HUES48 (cell line): ENCODE data around the gene ELF2.
"Not testable (repeated sequence)": the region's sequence is repeated elsewhere in the genome, so short reads cannot be mapped to it uniquely, and the experiment has no call there.

Experiments
- H3K27ac ChIP-seq: one replicate; pipeline ENCODE4 v1.7.0; 2013; ENCODE audit warnings: low read depth, low read length, inconsistent platforms
- H3K27me3 ChIP-seq: 2 replicates; pipeline ENCODE4 v1.6.1; 2013; ENCODE audit warnings: mild to moderate bottlenecking, low read length; ENCODE audit not compliant: control insufficient read depth, insufficient read depth
- H3K36me3 ChIP-seq: 2 replicates; pipeline ENCODE4 v1.6.1; 2013; ENCODE audit warnings: low read length; ENCODE audit not compliant: control insufficient read depth, insufficient read depth
- H3K4me1 ChIP-seq: 2 replicates; pipeline ENCODE4 v1.6.1; 2013; ENCODE audit warnings: mild to moderate bottlenecking, low read length; ENCODE audit not compliant: control insufficient read depth, insufficient read depth
- H3K4me3 ChIP-seq: 2 replicates; pipeline ENCODE4 v1.5.1; 2013; ENCODE audit warnings: mild to moderate bottlenecking, low read depth, low read length
- H3K9ac ChIP-seq: 2 replicates; pipeline ENCODE4 v1.6.1; 2013; ENCODE audit warnings: mild to moderate bottlenecking, low read depth, low read length, moderate library complexity
- H3K9me3 ChIP-seq: 2 replicates; pipeline ENCODE4 v1.6.1; 2013; ENCODE audit warnings: low read length; ENCODE audit not compliant: control insufficient read depth, insufficient read depth

Gene ELF2

GRCh38 chr4:139177049-139177868 lies at the start of gene ELF2:
Gene ELF2, minus strand, starts transcription at chr4:139177218. Its CDS starts 39,517 bp downstream, at chr4:139137701.
- H3K27me3 ChIP-seq: peaks cover 14% of the 10 kb centered on the region
- H3K36me3 ChIP-seq: no peaks in the 10 kb centered on the region
- no peaks in the 10 kb centered on the region for H3K9me3 ChIP-seq
- H3K27ac ChIP-seq: peak within 1 kb of the TSS; percentile 97
- peaks cover 29% of the 10 kb centered on the region for H3K4me1 ChIP-seq
- H3K4me3 ChIP-seq: peak within 1 kb of the TSS; percentile 99
- H3K9ac ChIP-seq: peak within 1 kb of the TSS; percentile 86

- Histone ChIP-seq H3K27ac (no peak overlapping the region), H3K4me3 (no peak overlapping the region), H3K36me3 (no peaks in the 10 kb centered on the region), H3K9me3 (no peaks in the 10 kb centered on the region), H3K9ac (no peak overlapping the region), H3K4me1 (no peaks in the 10 kb centered on the region), H3K27me3 (no peaks in the 10 kb centered on the region)
Measured at GRCh38 chr4:139223682-139224317, 46.8 kb upstream of the ELF2 start.

GRCh38 chr4:139222215-139222614 lies 45.2 kb upstream of the ELF2 start:
- no peaks in the 10 kb centered on the region for H3K27me3 ChIP-seq
- no peak overlapping the region for H3K27ac ChIP-seq
- no peaks in the 10 kb centered on the region for H3K4me1 ChIP-seq
- no peaks in the 10 kb centered on the region for H3K36me3 ChIP-seq
- H3K9ac ChIP-seq: no peak overlapping the region
- H3K9me3 ChIP-seq: no peaks in the 10 kb centered on the region
- H3K4me3 ChIP-seq: no peak overlapping the region

- Histone ChIP-seq H3K9me3 (no peaks in the 10 kb centered on the region), H3K27me3 (no peaks in the 10 kb centered on the region), H3K36me3 (no peaks in the 10 kb centered on the region), H3K9ac (no peak overlapping the region), H3K4me3 (no peak overlapping the region), H3K27ac (no peak overlapping the region), H3K4me1 (no peaks in the 10 kb centered on the region)
Measured at GRCh38 chr4:139221687-139222086, 44.7 kb upstream of the ELF2 start.

GRCh38 chr4:139219450-139220055 lies 42.5 kb upstream of the ELF2 start:
- Histone ChIP-seq H3K9ac (no peak overlapping the region), H3K27ac (no peak overlapping the region), H3K27me3 (no peaks in the 10 kb centered on the region), H3K9me3 (no peaks in the 10 kb centered on the region), H3K4me1 (peaks cover 2% of the 10 kb centered on the region; the same call in 1 of the 2 replicates), H3K36me3 (no peaks in the 10 kb centered on the region), H3K4me3 (no peak overlapping the region)

- H3K4me3 ChIP-seq: no peak overlapping the region
- H3K36me3 ChIP-seq: no peaks in the 10 kb centered on the region
- no peak overlapping the region for H3K9ac ChIP-seq
- H3K9me3 ChIP-seq: no peaks in the 10 kb centered on the region
- H3K27me3 ChIP-seq: no peaks in the 10 kb centered on the region
- H3K4me1 ChIP-seq: peaks cover 11% of the 10 kb centered on the region; the same call in 1 of the 2 replicates
- no peak overlapping the region for H3K27ac ChIP-seq
Measured at GRCh38 chr4:139214039-139214534, 37.1 kb upstream of the ELF2 start.

- H3K9ac ChIP-seq: not testable (repeated sequence)
Measured at GRCh38 chr4:139213633-139214032, 36.6 kb upstream of the ELF2 start.

GRCh38 chr4:139212900-139213299 lies 35.9 kb upstream of the ELF2 start:
- Histone ChIP-seq H3K4me3 (no peak overlapping the region), H3K27ac (no peak overlapping the region), H3K4me1 (peaks cover 11% of the 10 kb centered on the region; the same call in 1 of the 2 replicates), H3K9ac (no peak overlapping the region), H3K9me3 (no peaks in the 10 kb centered on the region), H3K27me3 (no peaks in the 10 kb centered on the region), H3K36me3 (no peaks in the 10 kb centered on the region)

More at GRCh38 chr4:139213633-139214032, 36.6 kb upstream of the ELF2 start:
- H3K36me3 ChIP-seq, H3K27ac ChIP-seq, H3K9me3 ChIP-seq, H3K27me3 ChIP-seq, H3K4me3 ChIP-seq: not testable (repeated sequence)
- H3K4me1 ChIP-seq: peaks cover 11% of the 10 kb centered on the region; the same call in 1 of the 2 replicates

- Histone ChIP-seq H3K4me3 (no peak overlapping the region), H3K27ac (no peak overlapping the region), H3K36me3 (no peaks in the 10 kb centered on the region), H3K9me3 (no peaks in the 10 kb centered on the region), H3K27me3 (no peaks in the 10 kb centered on the region), H3K4me1 (peaks cover 11% of the 10 kb centered on the region; the same call in 1 of the 2 replicates), H3K9ac (no peak overlapping the region)
Measured at GRCh38 chr4:139210486-139210885, 33.5 kb upstream of the ELF2 start.

GRCh38 chr4:139209470-139210063 lies 32.5 kb upstream of the ELF2 start:
- Histone ChIP-seq H3K9me3 (no peaks in the 10 kb centered on the region), H3K9ac (no peak overlapping the region), H3K27ac (no peak overlapping the region), H3K27me3 (no peaks in the 10 kb centered on the region), H3K4me1 (peaks cover 9% of the 10 kb centered on the region; the same call in 1 of the 2 replicates), H3K36me3 (no peaks in the 10 kb centered on the region), H3K4me3 (no peak overlapping the region)
